HG03432 (cell line): ENCODE results near the gene ZSCAN9.

Source experiments
- ATAC-seq: cut with Tn5 transposase; IDR thresholded peaks from one replicate; pipeline ENCODE4 v1.9.1; 2021; ENCODE audit warnings: mild to moderate bottlenecking, moderate library complexity; ENCODE audit not compliant: unreplicated experiment

The ZSCAN9 gene

GRCh38 chr6:28225056-28225834 lies at the start of gene ZSCAN9:
Gene ZSCAN9 (plus strand): TSS chr6:28225275. CDS start chr6:28227085, 1,810 bp downstream.
- peak; percentile 93 for ATAC-seq

- no peak for ATAC-seq
Measured at GRCh38 chr6:28176373-28176772, 48.7 kb upstream of the ZSCAN9 start.

- no peak for ATAC-seq
Measured at GRCh38 chr6:28182255-28182654, 42.8 kb upstream of the ZSCAN9 start.

GRCh38 chr6:28188111-28188979 lies 36.7 kb upstream of the ZSCAN9 start:
- no peak for ATAC-seq

- ATAC-seq: no peak
Measured at GRCh38 chr6:28200020-28200419, 25.1 kb upstream of the ZSCAN9 start.

- no peak for ATAC-seq
Measured at GRCh38 chr6:28203201-28203600, 21.9 kb upstream of the ZSCAN9 start.

GRCh38 chr6:28205879-28206278 lies 19.2 kb upstream of the ZSCAN9 start:
- no peak for ATAC-seq

GRCh38 chr6:28206527-28206926 lies 18.5 kb upstream of the ZSCAN9 start:
- ATAC-seq: no peak

- no peak for ATAC-seq
Measured at GRCh38 chr6:28206928-28207509, 18.1 kb upstream of the ZSCAN9 start.

- ATAC-seq: peak; percentile 39
Measured at GRCh38 chr6:28207510-28208110, 17.5 kb upstream of the ZSCAN9 start.

GRCh38 chr6:28208111-28208659 lies 16.9 kb upstream of the ZSCAN9 start:
- no peak for ATAC-seq

GRCh38 chr6:28209753-28210535 lies 15.1 kb upstream of the ZSCAN9 start:
- ATAC-seq: no peak

- ATAC-seq: peak; percentile 31
Measured at GRCh38 chr6:28211840-28212509, 13.1 kb upstream of the ZSCAN9 start.

GRCh38 chr6:28212510-28213212 lies 12.4 kb upstream of the ZSCAN9 start:
- peak; percentile 57 for ATAC-seq

GRCh38 chr6:28213213-28213523 lies 11.9 kb upstream of the ZSCAN9 start:
- no peak for ATAC-seq

- no peak for ATAC-seq
Measured at GRCh38 chr6:28215425-28215824, 9.7 kb upstream of the ZSCAN9 start.

- no peak for ATAC-seq
Measured at GRCh38 chr6:28217890-28218289, 7.2 kb upstream of the ZSCAN9 start.

- peak; percentile 78 for ATAC-seq
Measured at GRCh38 chr6:28218312-28219248, 6.5 kb upstream of the ZSCAN9 start.
